Pancreas (tissue), 10 donors: ENCODE results near the gene VAV2. TPM values are rescaled to one million over a fixed set of nuclear protein-coding genes. Genes with fewer than 3 reads are reported as not detected.

Experiments
- ATAC-seq, 4 donors: fragments of 200-7000 bp; cut with Tn5 transposase; one replicate each; pipeline versions ENCODE4 v1.8.0 to v1.9.1; 2020; ENCODE audit warnings: mild to moderate bottlenecking in 4 of 4, moderate library complexity in 4 of 4
- DNase-seq, 6 donors: peaks; one replicate each; pipeline ENCODE4 v3.0.0-alpha.2; 2020
- FAIRE-seq: peaks from 2 replicates; lab custom pipeline; 2012; peaks lifted over from hg19 to GRCh38; lab: Jason Lieb, UNC
- H3K27ac ChIP-seq, 4 donors: fragments of 200-600 bp; sonication (generic); 1 replicate in 3 of 4; 2 replicates in 1 of 4; pipeline versions ENCODE4 v1.5.0 to v1.8.0; 2020
- H3K27me3 ChIP-seq, 4 donors: fragments of 200-600 bp; one replicate each; pipeline ENCODE4 v1.8.0; 2021
- H3K36me3 ChIP-seq, 3 donors: fragments of 200-600 bp; sonication (generic) in 1 of 3; one replicate each; pipeline versions ENCODE4 v1.5.0 to v1.8.0; 2020 to 2021
- H3K4me1 ChIP-seq, 3 donors: fragments of 200-600 bp; one replicate each; pipeline ENCODE4 v1.8.0; 2021
- H3K4me3 ChIP-seq, 4 donors: fragments of 200-600 bp; sonication (generic) in 2 of 4; one replicate each; pipeline versions ENCODE4 v1.5.0 to v1.8.0; 2020 to 2021
- H3K9me3 ChIP-seq, 4 donors: fragments of 200-600 bp; one replicate each; pipeline ENCODE4 v1.8.0; 2021
- CTCF ChIP-seq, 4 donors: fragments of 200-600 bp; sonication (generic) in 3 of 4; IDR thresholded peaks; one replicate each; pipeline versions ENCODE4 v1.5.0 to v1.8.0; 2021; ENCODE audit warnings: antibody characterized with exemption in 4 of 4
- WGBS, 2 donors: extraction: QIAGEN DNeasy Blood & Tissue Kit; methylation state at CpG; one replicate each; pipeline ENCODE4 v1.1.7; 2013; 5-methylcytosine and 5-hydroxymethylcytosine counted together
- intact Hi-C, 3 donors: fragments of 100-400 bp; cut with DNase I; formaldehyde crosslinking; loops; one replicate each; pipeline versions ENCODE4 v1.11.1 to v1.14.2; 2022
- polyA plus RNA-seq, 2 donors: library from polyadenylated mRNA; stranded (reverse); fragments of 200-250 nt; gene quantifications; one replicate each; pipeline ENCODE4 v1.2.3, GENCODE V29; 2013
- total RNA-seq, 6 donors: library from RNA; stranded (reverse); fragmentation: NEBNext Ultra II Directional in 4 of 6; extraction: Animal tissue kit (Norgen Biotek cat#: 25700) in 4 of 6; gene quantifications; one replicate each; pipeline versions ENCODE4 v1.2.1 to v1.2.4, GENCODE V29; 2021 to 2023
- donor health status: healthy with polysubstance abuse.
- donor health status: DM: no; HTN: no; CAD: no; lungs with moderate emphysema.
- donor health status: DM: no; HTN: no; CAD: no.
- donor health status: control.
- donor health status: control.
- donor health status: Bipolar disorder and iron deficiency.
- donor health status: DM: yes; HTN: yes; CAD: no.
- donor health status: DM: no; HTN: no; CAD: no.
- donor health status: DM: no; HTN: no; CAD: no.
- donor health status: DM: yes; HTN: yes; CAD: no.

Gene VAV2
- total and polyA plus RNA-seq, 8 donors, result 20.5 to 41.0 (median 33.6) TPM

GRCh38 chr9:133882849-133883755 is 109.0 kb downstream of the VAV2 start:
- intact Hi-C loops, result no loop called here
- Histone ChIP-seq H3K4me3 (no peak overlapping the region), H3K36me3 (no peaks in the 10 kb centered on the region), H3K27me3 (no peaks in the 10 kb centered on the region), H3K27ac (peak overlapping the region in 3 of 4 donors; percentile 58 to 65 (median 62)), H3K4me1 (peaks cover 14 to 26% (median 20%) of the 10 kb centered on the region in 3 donors), H3K9me3 (no peaks in the 10 kb centered on the region)
- WGBS, 2 donors, result 84 to 90% methylated on average over 24 of the region's 24 CpGs
- ATAC-seq (no peak), FAIRE-seq (no peak), DNase-seq (no peak)
- no peak for TF ChIP-seq CTCF (IDR thresholded peaks at IDR 0.05)

GRCh38 chr9:133881671-133882381 is 110.3 kb downstream of the VAV2 start:
- no peak for TF ChIP-seq CTCF (IDR thresholded peaks at IDR 0.05)
- H3K4me1 ChIP-seq, result peaks cover 14 to 26% (median 20%) of the 10 kb centered on the region in 3 donors
- ATAC-seq, result peak; percentile 70 to 77 (median 74)
- intact Hi-C loops, result no loop called here
- no peaks in the 10 kb centered on the region for H3K36me3 ChIP-seq
- DNase-seq, result peak in 4 of 6 donors; percentile 63 to 80 (median 70)
- no peaks in the 10 kb centered on the region for H3K9me3 ChIP-seq
- H3K27me3 ChIP-seq, result no peaks in the 10 kb centered on the region
- FAIRE-seq, result no peak
- H3K4me3 ChIP-seq, result no peak overlapping the region
- 38 to 39% methylated on average over 24 of the region's 24 CpGs for WGBS, 2 donors
- peak overlapping the region; percentile 44 to 65 (median 60) for H3K27ac ChIP-seq

- no peak for FAIRE-seq
- WGBS, 2 donors, result 55% methylated on average over 23 of the region's 23 CpGs
- peak in 1 of 6 donors; percentile 57 for DNase-seq
Observed at GRCh38 chr9:133880851-133881661, 111.1 kb downstream of the VAV2 start.

GRCh38 chr9:133880136-133880535 is 112.0 kb downstream of the VAV2 start:
- Histone ChIP-seq H3K4me1 (peaks cover 14 to 26% (median 20%) of the 10 kb centered on the region in 3 donors), H3K36me3 (no peaks in the 10 kb centered on the region), H3K4me3 (no peak overlapping the region), H3K9me3 (no peaks in the 10 kb centered on the region), H3K27ac (no peak overlapping the region), H3K27me3 (no peaks in the 10 kb centered on the region)
- no peak for DNase-seq
- ATAC-seq, result no peak
- no peak for FAIRE-seq
- TF ChIP-seq CTCF (IDR thresholded peaks at IDR 0.05), result no peak
- intact Hi-C loops, result no loop called here
- 68 to 76% methylated on average over 7 of the region's 7 CpGs for WGBS, 2 donors

More at GRCh38 chr9:133880851-133881661, 111.1 kb downstream of the VAV2 start:
- TF ChIP-seq CTCF (IDR thresholded peaks at IDR 0.05), result no peak
- H3K4me3 ChIP-seq, result no peak overlapping the region
- no peaks in the 10 kb centered on the region for H3K9me3 ChIP-seq
- intact Hi-C loops, result no loop called here
- ATAC-seq, result peak; percentile 12 to 35 (median 23)
- peaks cover 14 to 26% (median 20%) of the 10 kb centered on the region in 3 donors for H3K4me1 ChIP-seq
- no peaks in the 10 kb centered on the region for H3K27me3 ChIP-seq
- no peaks in the 10 kb centered on the region for H3K36me3 ChIP-seq
- H3K27ac ChIP-seq, result peak overlapping the region in 3 of 4 donors; percentile 44 to 62 (median 58)
